Adrenal gland (tissue), 19 donors: ENCODE measurements around the gene PPP1R14D. TPM values are rescaled to one million over a fixed set of nuclear protein-coding genes. Genes with fewer than 3 reads are reported as not detected.

Source experiments
- DNase-seq, 7 donors: peaks; one replicate each; pipeline ENCODE4 v3.0.0-alpha.2; 2019 to 2020
- H3K27ac ChIP-seq, 5 donors: fragments of 200-600 bp; sonication (generic) in 4 of 5; 1 replicate in 3 of 5; 2 replicates in 2 of 5; pipeline versions ENCODE4 v1.5.1 to v1.8.0; 2016 to 2020; ENCODE audit warnings: mild to moderate bottlenecking in 1 of 5
- H3K27me3 ChIP-seq: fragments of 200-600 bp; 2 replicates; pipeline ENCODE4 v1.8.0; 2021
- H3K36me3 ChIP-seq, 2 donors: fragments of 200-600 bp; replicated peaks in 1 of 2; 1 replicate in 1 of 2; 2 replicates in 1 of 2; pipeline versions ENCODE4 v1.5.1 to v1.8.0; 2018 to 2022
- H3K4me1 ChIP-seq, 2 donors: fragments of 200-600 bp; replicated peaks in 1 of 2; 1 replicate in 1 of 2; 2 replicates in 1 of 2; pipeline versions ENCODE4 v1.5.1 to v1.8.0; 2018 to 2021
- H3K4me3 ChIP-seq, 4 donors: fragments of 200-600 bp; sonication (generic) in 3 of 4; one replicate each; pipeline ENCODE4 v1.5.1; 2016 to 2018
- H3K9me3 ChIP-seq, 3 donors: fragments of 200-600 bp; sonication (generic) in 1 of 3; replicated peaks in 1 of 3; 1 replicate in 2 of 3; 2 replicates in 1 of 3; pipeline versions ENCODE4 v1.5.1 to v1.8.0; 2016 to 2021
- POLR2A ChIP-seq, 2 donors: fragments of 450-650 bp; IDR thresholded peaks; one replicate each; pipeline ENCODE4 v1.6.1; 2017; ENCODE audit warnings: antibody characterized with exemption in 2 of 2, mild to moderate bottlenecking in 2 of 2, moderate library complexity in 1 of 2
- WGBS, 4 donors: extraction: QIAGEN DNeasy Blood & Tissue Kit in 2 of 4; methylation state at CpG; one replicate each; pipeline versions ENCODE4 v1.1.5 to v1.1.7; 2013 to 2017; 5-methylcytosine and 5-hydroxymethylcytosine counted together
- intact Hi-C, 2 donors: fragments of 100-400 bp; cut with DNase I; formaldehyde crosslinking; loops; one replicate each; pipeline versions ENCODE4 v1.14.1 to v1.15.0; 2022 to 2023
- long read RNA-seq, 10 donors: library from polyadenylated mRNA in 3 of 10; unstranded in 2 of 10; stranded (forward) in 1 of 10; transcript quantifications; one replicate each; pipeline ENCODE4 v2.0.0 and lab custom pipeline, GENCODE V29; 2021 to 2026
- polyA plus RNA-seq, 3 donors: library from polyadenylated mRNA; stranded (reverse); fragments of 200-250 nt in 2 of 3; fragments of 350-450 nt in 1 of 3; fragmentation: Illumina TruSeq in 1 of 3; extraction: RNeasy Lipid Tissue Mini Kit (QIAGEN cat#74804) in 1 of 3; gene quantifications; one replicate each; pipeline ENCODE4 v1.2.3, GENCODE V29; 2013 to 2014
- total RNA-seq, 9 donors: library from RNA; depleted of rRNA in 4 of 9; stranded (reverse); fragments of >200 nt in 4 of 9; fragments of 120-200 nt in 1 of 9; fragmentation: NEBNext Ultra II Directional in 1 of 9; extraction: Animal tissue kit (Norgen Biotek cat#: 25700) in 1 of 9; gene quantifications; one replicate each; pipeline versions ENCODE4 v1.1.0 to v1.2.4, GENCODE V29; 2013 to 2023
- TF ChIP-seq, protein P1 (sequence below), 6 experiments: fragments of 450-650 bp in 4 of 6; fragments of 200-600 bp in 2 of 6; sonication (generic) in 1 of 6; IDR thresholded peaks; 1 replicate in 5 of 6; 2 replicates in 1 of 6; pipeline versions ENCODE4 v1.5.1 to v1.8.0; 2016 to 2021; ENCODE audit warnings: antibody characterized with exemption in 6 of 6, mild to moderate bottlenecking in 2 of 6, moderate library complexity in 1 of 6
- donor health status: healthy with polysubstance abuse.
- donor health status: Bipolar disorder and iron deficiency.
- donor health status: DM: yes; HTN: yes; CAD: no.
- donor health status: DM: no; HTN: no; CAD: no.
- donor health status: DM: no; HTN: no; CAD: no.
- donor health status: DM: yes; HTN: yes; CAD: no.

PPP1R14D gene
- total RNA-seq, result not detected
- not detected for polyA plus RNA-seq
- long read RNA-seq, donor 1, result 0 reads
- long read RNA-seq, donor 2, result 0 reads
- long read RNA-seq, donor 3, result 0 reads
- long read RNA-seq, donor 4, result 0 reads
- long read RNA-seq, donor 5, result 0 reads
- long read RNA-seq, donor 6, result 0 reads
- long read RNA-seq, donor 7, result 0 reads
- long read RNA-seq, donor 8, result 0 reads
- long read RNA-seq, donor 9, result 0 reads
- long read RNA-seq, donor 10, result 0 reads

DNA sequence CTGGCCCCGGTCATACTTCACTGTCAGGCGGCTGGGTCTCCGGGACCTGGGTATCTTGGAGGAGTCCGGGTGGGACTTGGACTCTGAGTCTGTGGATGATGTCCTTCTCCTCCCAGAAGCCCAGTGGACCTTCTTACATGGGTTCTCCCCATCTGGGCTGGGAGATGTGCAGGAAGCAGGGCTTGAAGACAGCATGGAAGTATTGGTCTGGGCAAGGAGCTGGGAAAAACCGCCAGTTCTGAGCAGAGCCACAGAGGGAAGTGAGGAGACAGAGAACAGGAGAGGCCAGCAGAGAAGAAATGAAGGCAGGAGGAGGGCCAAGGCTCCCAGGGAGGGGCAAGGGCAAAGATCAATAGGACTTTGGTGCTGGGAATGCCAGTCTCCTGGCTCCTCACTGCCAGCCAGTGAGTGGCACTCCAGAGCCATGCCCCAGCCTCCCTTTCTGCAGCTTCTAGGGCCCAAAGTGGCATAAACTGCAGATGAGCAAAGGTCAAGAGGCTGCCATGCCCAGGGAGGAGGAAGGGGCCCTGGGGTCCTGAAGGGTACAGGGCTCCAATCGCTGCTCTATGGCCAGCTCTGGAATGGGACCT lies at the start of gene PPP1R14D:
TSS of gene PPP1R14D (minus strand) at position 262 of the 590 bp plus-strand sequence. CDS start at position 195, 67 bp downstream.
- Histone ChIP-seq H3K27me3 (no peaks in the 10 kb centered on the region), H3K9me3 (no peaks in the 10 kb centered on the region), H3K4me1 (no peaks in the 10 kb centered on the region), H3K4me3 (no peak within 1 kb of the TSS), H3K36me3 (no peaks in the 10 kb centered on the region), H3K27ac (no peak within 1 kb of the TSS)
- DNase-seq, result no peak
- 86 to 99% (median 93%) methylated on average over 2 to 6 of the region's 6 CpGs for WGBS, 4 donors
- TF ChIP-seq, protein P1, sequence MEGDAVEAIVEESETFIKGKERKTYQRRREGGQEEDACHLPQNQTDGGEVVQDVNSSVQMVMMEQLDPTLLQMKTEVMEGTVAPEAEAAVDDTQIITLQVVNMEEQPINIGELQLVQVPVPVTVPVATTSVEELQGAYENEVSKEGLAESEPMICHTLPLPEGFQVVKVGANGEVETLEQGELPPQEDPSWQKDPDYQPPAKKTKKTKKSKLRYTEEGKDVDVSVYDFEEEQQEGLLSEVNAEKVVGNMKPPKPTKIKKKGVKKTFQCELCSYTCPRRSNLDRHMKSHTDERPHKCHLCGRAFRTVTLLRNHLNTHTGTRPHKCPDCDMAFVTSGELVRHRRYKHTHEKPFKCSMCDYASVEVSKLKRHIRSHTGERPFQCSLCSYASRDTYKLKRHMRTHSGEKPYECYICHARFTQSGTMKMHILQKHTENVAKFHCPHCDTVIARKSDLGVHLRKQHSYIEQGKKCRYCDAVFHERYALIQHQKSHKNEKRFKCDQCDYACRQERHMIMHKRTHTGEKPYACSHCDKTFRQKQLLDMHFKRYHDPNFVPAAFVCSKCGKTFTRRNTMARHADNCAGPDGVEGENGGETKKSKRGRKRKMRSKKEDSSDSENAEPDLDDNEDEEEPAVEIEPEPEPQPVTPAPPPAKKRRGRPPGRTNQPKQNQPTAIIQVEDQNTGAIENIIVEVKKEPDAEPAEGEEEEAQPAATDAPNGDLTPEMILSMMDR (IDR thresholded peaks at IDR 0.05), result no peak
- no peak for TF ChIP-seq POLR2A (IDR thresholded peaks at IDR 0.05)
- intact Hi-C loops, result no loop called here

DNA sequence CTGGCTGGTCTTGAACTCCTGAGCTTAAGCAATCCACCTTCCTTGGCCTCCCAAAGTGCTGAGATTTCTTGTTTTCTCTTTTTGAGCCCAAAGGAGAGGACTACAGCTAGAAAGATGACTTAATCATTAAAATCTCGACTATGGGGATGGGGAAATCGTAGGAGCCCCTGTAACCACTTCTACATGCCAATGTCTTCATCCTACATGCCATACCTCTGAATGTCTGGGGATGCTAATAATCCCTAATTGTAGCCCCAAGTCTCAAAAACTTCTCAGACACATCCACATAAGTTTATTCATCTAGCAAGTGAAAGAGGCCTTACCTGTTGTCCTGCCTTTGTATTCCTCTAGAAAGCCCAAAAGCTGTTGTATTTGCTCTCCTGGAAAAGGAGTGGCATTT lies 49.2 kb upstream of the PPP1R14D start:
- no peaks in the 10 kb centered on the region for H3K27me3 ChIP-seq
- DNase-seq, result no peak
- H3K9me3 ChIP-seq, result no peaks in the 10 kb centered on the region
- H3K36me3 ChIP-seq, result no peaks in the 10 kb centered on the region
- no peak for TF ChIP-seq POLR2A (IDR thresholded peaks at IDR 0.05)
- TF ChIP-seq, protein P1 (IDR thresholded peaks at IDR 0.05), result no peak
- 11 to 54% (median 46%) methylated on average over 2 of the region's 2 CpGs for WGBS, 4 donors
- H3K4me3 ChIP-seq, result no peak overlapping the region
- H3K27ac ChIP-seq, result no peak overlapping the region
- H3K4me1 ChIP-seq, result peaks cover 9 to 10% of the 10 kb centered on the region in 2 donors
- intact Hi-C loops, result no loop called here

GRCh38 chr15:40875991-40876730 lies 47.7 kb upstream of the PPP1R14D start:
- intact Hi-C loops, result no loop called here
- TF ChIP-seq, protein P1 (IDR thresholded peaks at IDR 0.05), result no peak
- TF ChIP-seq POLR2A (IDR thresholded peaks at IDR 0.05), result no peak

More at GRCh38 chr15:40875991-40876730, 47.7 kb upstream of the PPP1R14D start:
- WGBS, 4 donors, result 84 to 91% (median 89%) methylated on average over 6 of the region's 6 CpGs
- Histone ChIP-seq H3K9me3 (no peaks in the 10 kb centered on the region), H3K4me3 (no peak overlapping the region), H3K27ac (no peak overlapping the region), H3K27me3 (no peaks in the 10 kb centered on the region), H3K4me1 (peaks cover 9 to 10% of the 10 kb centered on the region in 2 donors), H3K36me3 (no peaks in the 10 kb centered on the region)
- DNase-seq, result no peak
